HG03558 (cell line): ENCODE measurements around the gene OLFML2A.
"Not testable (repeated sequence)": the region's sequence is repeated elsewhere in the genome, so short reads cannot be mapped to it uniquely, and the experiment has no call there.

ENCODE experiments used
- ATAC-seq: cut with Tn5 transposase; IDR thresholded peaks from one replicate; pipeline ENCODE4 v1.9.1; 2021; ENCODE audit warnings: moderate number of reproducible peaks; ENCODE audit not compliant: unreplicated experiment; ENCODE audit errors: extremely low read depth

The OLFML2A gene

DNA sequence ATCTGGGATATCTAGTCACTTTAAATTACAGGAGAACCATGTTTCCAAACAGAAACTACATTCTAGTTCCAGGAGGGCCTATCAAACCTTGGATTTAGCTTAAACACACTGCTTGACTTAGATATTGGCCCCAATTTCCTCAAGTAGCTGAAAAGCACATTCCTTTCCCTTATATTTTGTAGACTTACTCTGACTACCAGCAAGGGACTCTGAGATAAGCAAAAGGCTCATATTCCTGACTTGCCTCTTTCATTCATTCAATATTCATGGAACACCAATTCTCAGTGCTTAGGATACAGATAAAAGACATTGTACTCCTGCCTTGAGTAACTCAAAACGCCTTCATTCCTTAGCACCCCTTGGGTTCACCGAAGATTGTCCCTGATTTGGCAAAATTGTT, 17.6 kb upstream of the OLFML2A start:
- ATAC-seq: no peak

DNA sequence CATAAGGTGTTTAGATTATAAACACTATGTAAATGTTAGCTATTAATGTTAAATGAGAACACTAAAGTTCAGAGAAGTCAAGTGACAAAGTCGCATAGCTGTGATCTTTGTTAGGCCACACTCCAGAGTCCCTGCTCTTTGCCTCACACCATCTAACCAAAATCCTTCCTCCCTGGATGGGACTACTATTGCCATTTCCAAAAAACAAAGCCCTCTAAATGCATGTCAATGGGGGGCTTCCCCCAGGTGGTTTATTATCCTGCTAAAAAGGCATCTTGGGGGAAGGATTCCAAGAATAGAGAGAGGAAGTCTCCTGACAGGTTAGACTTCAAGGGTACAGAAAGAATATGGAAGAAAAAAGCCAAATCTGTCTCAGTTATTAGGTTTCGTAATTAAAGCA, 16.2 kb upstream of the OLFML2A start:
- no peak for ATAC-seq

DNA sequence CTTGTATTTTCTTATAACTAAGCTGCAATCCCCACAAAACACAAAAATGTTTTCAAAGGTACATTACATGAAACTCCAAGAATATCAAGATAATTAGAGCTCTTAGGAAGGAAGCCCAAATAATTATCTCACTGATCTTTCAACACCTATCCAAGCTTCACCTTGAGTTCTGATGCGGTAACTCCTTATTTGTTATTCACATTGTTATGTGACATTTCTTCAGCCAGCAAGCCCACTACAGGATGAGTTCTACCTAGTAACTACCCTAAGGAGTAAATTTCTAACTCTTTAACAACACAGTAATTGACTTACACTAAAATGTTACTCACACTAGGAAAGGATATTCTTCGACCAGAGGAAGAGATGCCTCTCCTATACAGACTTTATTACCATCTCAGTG, 15.7 kb upstream of the OLFML2A start:
- ATAC-seq: no peak

DNA sequence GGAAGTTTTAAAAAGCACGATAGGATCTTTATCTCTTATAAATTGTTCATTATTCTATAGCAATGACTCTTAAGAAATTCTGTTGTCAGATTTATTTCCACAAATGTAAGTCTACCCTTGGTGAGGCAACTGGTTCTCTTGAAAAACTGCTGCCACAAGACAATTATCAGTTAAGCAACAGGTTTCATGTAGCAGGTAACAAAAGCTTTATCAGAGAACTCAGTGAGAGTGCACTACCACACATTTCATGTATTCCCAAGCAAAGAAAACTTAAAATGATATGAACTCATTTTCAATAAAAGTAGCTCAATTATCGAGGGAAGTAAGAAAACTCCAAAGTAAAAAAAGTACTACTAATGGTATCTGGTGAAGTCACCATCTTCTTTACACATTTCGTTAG, 15.2 kb upstream of the OLFML2A start:
- no peak for ATAC-seq

DNA sequence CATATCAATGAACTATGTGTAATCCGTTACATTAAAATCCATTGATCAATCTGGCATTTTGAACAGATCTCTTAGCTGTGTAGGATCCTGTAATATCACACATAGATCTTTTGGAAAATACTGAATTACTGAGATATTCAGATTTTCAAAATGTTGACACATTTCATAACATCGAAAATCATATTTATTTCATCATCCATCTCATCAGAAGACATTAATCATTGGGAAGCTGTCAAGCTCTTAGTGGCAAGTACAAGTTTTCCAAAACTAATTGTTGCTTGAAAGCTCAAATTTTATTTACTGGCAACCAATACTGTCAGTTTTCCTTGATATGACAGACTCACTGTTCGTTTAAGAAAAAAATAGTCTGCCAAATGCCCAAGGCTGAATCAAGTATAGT, 14.3 kb upstream of the OLFML2A start:
- ATAC-seq: no peak

- ATAC-seq: no peak
Observed at GRCh38 chr9:124764774-124765438, 12.0 kb upstream of the OLFML2A start.

DNA sequence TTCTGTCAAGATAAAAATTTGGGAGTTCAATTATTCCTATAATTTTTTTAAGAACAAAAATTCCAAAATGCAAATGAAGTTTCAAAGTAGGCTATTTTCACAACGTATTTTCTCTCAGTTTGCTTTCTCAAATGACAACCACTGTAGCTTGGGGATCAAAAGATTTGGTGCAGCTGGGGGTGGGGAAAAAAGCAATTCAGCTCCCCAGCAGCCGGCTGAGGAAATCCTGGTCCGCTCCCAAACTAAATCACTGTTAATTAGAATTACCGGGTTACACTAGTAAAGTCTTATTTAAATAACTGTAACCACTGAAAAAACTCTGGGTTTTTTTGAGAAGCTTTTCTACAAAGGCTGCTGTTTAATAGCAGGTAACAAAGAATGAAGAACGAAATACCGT, 11.5 kb upstream of the OLFML2A start:
- ATAC-seq: no peak

DNA sequence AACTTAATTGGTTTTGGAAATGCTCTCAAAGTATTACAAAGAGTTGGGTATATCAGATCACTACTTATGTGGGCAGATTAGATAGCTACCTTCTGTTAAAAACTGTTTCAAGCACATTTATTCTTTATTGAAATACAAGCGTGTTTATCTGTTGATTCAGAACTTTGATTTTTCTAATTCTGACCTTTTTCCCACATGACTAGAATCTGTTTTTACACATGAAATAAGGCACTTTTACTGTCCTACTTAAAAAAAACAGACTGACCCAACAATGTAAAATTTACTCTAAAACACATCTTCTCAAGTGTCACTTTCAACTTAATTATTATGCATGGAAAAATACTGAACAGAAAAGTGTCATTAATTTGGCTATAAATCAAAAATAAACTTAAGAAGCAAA, 10.6 kb upstream of the OLFML2A start:
- ATAC-seq: no peak

GRCh38 chr9:124766815-124767554, 9.9 kb upstream of the OLFML2A start:
- ATAC-seq: no peak

- no peak for ATAC-seq
Observed at GRCh38 chr9:124767821-124768220, 9.1 kb upstream of the OLFML2A start.

- no peak for ATAC-seq
Observed at GRCh38 chr9:124768334-124768733, 8.6 kb upstream of the OLFML2A start.

DNA sequence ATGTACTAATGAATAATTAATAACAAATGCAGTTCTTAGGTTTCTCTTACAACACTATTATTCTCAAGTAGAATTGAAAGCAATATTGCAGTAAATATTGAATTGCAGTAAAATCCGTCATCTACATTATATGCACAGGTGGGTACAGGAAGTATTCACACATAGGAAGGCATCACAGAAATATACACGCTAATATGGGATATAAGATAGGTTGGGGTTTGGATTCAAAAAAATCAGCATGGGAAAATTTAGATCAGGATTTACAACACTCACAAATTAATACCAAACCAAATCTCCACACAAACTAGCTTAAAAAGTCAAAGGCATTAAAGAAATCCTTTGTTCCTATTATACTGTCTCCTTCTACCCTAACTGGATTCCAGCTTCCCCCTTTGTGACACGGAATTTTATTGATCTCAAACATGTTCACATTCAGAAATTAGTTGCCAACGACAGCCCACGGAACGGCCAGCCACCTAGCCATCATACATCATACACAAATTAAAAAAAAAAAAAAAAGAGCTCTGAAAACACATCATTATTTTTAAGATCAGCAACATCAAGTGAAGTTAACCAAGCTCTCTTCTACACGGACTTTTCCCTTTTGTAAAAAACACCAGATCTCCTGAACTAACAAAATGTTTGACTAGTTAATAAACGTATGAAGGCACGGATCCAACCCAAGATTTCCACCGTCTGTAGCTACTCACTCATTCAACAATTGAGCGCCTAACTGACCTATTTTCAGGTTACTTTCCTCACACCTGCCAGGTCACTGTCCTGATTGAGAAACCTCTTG, 8.0 kb upstream of the OLFML2A start:
- ATAC-seq: no peak

- ATAC-seq: no peak
Observed at GRCh38 chr9:124769549-124770358, 7.2 kb upstream of the OLFML2A start.

GRCh38 chr9:124770359-124771020, 6.4 kb upstream of the OLFML2A start:
- no peak for ATAC-seq

- ATAC-seq: peak; percentile 64
Observed at GRCh38 chr9:124771021-124771866, 5.7 kb upstream of the OLFML2A start, which contains the start of gene NR6A1. NR6A1 (minus strand) TSS chr9:124771311.

- ATAC-seq: no peak
Observed at GRCh38 chr9:124771867-124772679, 4.9 kb upstream of the OLFML2A start.

- ATAC-seq: not testable (repeated sequence)
Observed at GRCh38 chr9:124772877-124773276, 4.1 kb upstream of the OLFML2A start.

DNA sequence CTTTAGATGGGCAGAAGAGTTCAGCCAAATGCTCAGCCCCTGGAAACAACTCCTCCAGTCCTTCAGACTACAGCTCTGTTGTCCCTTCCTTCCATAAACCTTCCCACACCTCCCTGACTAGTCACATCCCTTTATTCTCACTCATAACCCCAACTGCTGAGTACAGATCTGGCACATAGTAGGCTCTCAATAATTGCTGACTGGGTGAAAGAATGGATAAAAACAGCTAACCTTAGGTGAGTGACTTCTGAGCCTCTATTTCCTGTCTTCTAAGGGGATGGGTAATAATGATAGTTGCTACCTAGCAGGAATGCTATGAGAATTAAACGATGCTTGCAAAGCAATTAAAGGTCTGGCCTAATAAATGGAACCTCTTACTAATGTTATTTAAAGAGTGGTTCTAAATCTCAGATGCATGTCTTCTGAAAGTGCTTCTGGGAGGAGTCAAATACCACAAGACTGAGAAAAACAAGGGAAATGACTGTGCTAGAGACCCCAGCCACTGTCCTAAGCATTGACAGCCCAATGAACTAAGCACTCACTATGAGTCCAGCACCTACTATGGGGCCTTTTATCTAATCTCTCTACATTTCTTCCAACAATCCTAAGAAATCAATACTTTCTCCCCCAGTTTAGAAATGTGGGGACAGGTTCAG, 3.3 kb upstream of the OLFML2A start:
- no peak for ATAC-seq
